Dendritic cell treated with granulocyte-macrophage colony-stimulating factor and Interleukin-4, amounts not matched to agents 40 ng/mL and 50 ng/mL, for 4 days (primary cell): ENCODE measurements around the gene SH3RF1.
"Not testable (repeated sequence)": the region's sequence is repeated elsewhere in the genome, so short reads cannot be mapped to it uniquely, and the experiment has no call there.

Experiments
- H3K27ac Mint-ChIP-seq: one replicate; pipeline ENCODE4 v1.8.0; 2022; ENCODE audit warnings: mild to moderate bottlenecking, mixed read lengths
- H3K27me3 Mint-ChIP-seq: one replicate; pipeline ENCODE4 v1.8.0; 2022; ENCODE audit warnings: mild to moderate bottlenecking, mixed read lengths
- H3K36me3 Mint-ChIP-seq: one replicate; pipeline ENCODE4 v1.8.0; 2022; ENCODE audit warnings: low read depth, mixed read lengths
- H3K4me1 Mint-ChIP-seq: one replicate; pipeline ENCODE4 v1.8.0; 2022; ENCODE audit warnings: low read depth, mixed read lengths
- H3K4me3 Mint-ChIP-seq: one replicate; pipeline ENCODE4 v1.8.0; 2022; ENCODE audit warnings: mild to moderate bottlenecking, moderate library complexity, mixed read lengths
- H3K9me3 Mint-ChIP-seq: one replicate; pipeline ENCODE4 v1.8.0; 2022; ENCODE audit warnings: mixed read lengths
- intact Hi-C: fragments of 100-400 bp; cut with micrococcal nuclease; formaldehyde crosslinking; loops from one replicate; pipeline ENCODE4 v1.15.0; 2022

The SH3RF1 gene

DNA sequence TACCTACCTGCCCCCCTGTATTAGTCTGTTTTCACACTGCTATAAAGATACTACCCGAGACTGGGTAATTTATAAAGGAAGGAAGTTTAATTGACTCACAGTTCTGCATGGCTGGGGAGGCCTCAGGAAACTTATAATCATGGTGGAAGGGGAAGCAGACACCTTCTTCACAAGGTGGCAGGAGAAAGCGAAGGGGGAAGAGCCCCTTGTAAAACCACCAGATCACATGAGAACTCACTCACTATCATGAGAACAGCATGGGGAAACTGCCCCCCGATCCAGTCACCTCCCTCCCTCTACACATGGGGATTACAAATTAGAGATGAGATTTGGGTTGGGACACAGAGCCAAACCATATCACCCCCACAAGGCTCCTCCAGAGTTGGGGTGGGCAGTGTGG is 17.2 kb upstream of the SH3RF1 start:
- peaks cover 25% of the 10 kb centered on the region for H3K4me1 Mint-ChIP-seq
- H3K36me3 Mint-ChIP-seq, intact Hi-C loops, H3K9me3 Mint-ChIP-seq, H3K4me3 Mint-ChIP-seq, H3K27ac Mint-ChIP-seq, H3K27me3 Mint-ChIP-seq: not testable (repeated sequence)

DNA sequence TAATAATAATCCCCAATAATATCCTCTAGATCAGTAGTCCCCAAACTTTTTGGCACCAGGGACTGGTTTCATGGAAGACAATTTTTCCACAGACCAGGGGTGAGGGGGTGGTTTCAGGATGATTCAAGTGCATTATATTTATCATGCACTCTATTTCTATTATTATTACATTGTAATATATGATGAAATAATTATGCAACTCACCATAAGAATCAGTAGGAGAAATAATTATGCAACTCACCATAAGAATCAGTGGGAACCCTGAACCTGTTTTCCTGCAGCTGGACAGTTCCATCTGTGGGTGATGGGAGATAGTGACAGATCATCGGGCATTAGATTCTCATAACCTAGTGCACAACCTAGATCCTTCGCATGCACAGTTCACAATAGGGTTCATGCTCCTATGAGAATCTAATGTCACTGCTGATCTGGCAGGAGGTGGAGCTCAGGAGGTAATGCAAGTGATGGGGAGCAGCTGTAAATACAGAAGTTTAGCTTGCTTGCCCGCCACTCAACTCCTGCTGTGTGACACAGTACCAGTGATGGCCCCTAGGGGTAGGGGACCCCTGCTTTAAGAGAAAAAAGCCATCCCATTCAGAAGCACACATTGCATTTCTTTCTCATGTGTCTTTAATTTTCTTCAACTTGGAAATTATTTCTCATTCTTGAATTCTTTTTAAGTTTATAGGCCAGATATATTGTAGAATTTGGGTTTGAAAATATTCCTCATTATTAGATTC is 16.0 kb upstream of the SH3RF1 start:
- no peaks in the 10 kb centered on the region for H3K36me3 Mint-ChIP-seq
- no peaks in the 10 kb centered on the region for H3K27me3 Mint-ChIP-seq
- H3K27ac Mint-ChIP-seq: no peak overlapping the region
- H3K9me3 Mint-ChIP-seq: peaks cover 9% of the 10 kb centered on the region
- no peak overlapping the region for H3K4me3 Mint-ChIP-seq
- intact Hi-C loops: no loop called here
- peaks cover 16% of the 10 kb centered on the region for H3K4me1 Mint-ChIP-seq

DNA sequence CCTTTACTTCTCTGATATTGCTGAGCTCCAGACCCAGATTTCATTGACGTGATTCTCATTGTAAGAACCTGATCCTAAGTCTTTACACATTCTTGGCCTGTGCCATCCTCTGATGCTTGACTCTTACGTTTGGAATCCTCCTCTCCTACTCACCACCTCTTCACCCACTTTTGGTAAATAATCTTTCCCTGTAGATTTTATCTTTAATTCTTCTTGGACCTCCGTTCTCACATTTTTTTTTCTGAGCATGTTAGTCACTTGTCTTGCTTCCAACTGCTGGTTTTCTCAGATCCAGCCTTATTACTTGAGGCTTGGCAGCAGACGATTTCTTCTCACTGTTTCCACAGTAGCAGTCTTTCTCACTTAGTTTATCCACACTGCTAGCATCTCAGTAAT is 12.4 kb upstream of the SH3RF1 start:
- Mint-ChIP-seq H3K27me3 (no peaks in the 10 kb centered on the region), H3K36me3 (no peaks in the 10 kb centered on the region), H3K4me3 (no peak overlapping the region), H3K9me3 (peaks cover 6% of the 10 kb centered on the region), H3K4me1 (peaks cover 11% of the 10 kb centered on the region), H3K27ac (no peak overlapping the region)
- intact Hi-C loops: no loop called here

DNA sequence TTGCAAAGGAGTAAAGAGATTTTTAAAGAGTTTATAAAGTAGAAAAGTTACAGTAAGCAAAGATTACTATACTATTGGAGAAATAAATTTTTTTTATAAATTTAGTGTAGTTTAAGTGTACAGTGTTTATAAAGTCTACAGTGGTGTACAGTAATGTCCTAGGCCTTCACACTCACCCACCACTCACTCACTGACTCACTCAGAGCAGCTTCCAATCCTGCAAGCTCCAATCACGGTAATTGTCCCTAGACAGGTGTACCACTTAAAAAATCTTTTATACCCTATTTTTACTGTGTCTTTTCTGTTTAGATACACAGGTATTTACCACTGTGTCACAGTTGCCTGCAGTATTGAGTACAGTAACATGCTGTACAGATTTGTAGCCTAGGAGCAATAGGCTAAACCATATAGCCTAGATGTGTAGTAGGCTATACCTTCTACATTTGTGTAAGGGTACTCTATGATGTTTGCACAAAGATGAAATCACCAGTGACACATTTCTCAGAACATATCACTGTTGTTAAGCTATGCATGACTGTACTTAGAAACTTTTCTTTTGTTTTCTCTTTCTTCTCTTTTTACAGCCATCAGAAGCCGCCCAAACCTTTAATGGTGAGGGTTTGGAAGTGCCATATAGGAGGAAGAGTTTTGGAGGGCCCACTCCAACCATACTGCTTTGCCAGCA is 11.8 kb upstream of the SH3RF1 start:
- H3K4me3 Mint-ChIP-seq: no peak overlapping the region
- H3K36me3 Mint-ChIP-seq: no peaks in the 10 kb centered on the region
- peaks cover under 1% of the 10 kb centered on the region for H3K9me3 Mint-ChIP-seq
- H3K27me3 Mint-ChIP-seq: no peaks in the 10 kb centered on the region
- intact Hi-C loops: no loop called here
- H3K4me1 Mint-ChIP-seq: peaks cover 6% of the 10 kb centered on the region
- H3K27ac Mint-ChIP-seq: no peak overlapping the region

DNA sequence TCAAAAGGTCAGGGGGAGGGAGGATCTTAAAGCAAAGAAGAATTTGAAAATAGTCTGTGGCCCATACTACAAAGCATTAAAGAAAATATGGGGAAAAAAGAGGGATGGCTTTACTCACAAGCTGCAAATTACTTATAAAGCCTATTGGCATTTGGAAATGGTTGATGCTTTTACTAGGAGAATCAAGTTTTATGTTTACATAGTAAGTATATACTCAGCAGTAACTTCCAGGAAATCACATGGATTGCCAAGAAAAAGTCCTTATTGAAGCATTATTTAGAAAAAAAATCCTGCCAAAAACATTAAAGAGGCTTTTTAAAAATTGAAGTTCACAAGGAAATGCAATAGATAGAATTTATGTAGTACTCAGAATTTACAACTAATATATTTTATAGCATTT is 8.4 kb upstream of the SH3RF1 start:
- Mint-ChIP-seq H3K27ac (no peak overlapping the region), H3K4me3 (no peak overlapping the region), H3K36me3 (no peaks in the 10 kb centered on the region), H3K9me3 (no peaks in the 10 kb centered on the region), H3K27me3 (peaks cover 2% of the 10 kb centered on the region), H3K4me1 (peaks cover 11% of the 10 kb centered on the region)
- intact Hi-C loops: loop anchor here (10.0 kb wide), 1 partner anchor 264 kb away; the partner anchor contains the start of gene CBR4

DNA sequence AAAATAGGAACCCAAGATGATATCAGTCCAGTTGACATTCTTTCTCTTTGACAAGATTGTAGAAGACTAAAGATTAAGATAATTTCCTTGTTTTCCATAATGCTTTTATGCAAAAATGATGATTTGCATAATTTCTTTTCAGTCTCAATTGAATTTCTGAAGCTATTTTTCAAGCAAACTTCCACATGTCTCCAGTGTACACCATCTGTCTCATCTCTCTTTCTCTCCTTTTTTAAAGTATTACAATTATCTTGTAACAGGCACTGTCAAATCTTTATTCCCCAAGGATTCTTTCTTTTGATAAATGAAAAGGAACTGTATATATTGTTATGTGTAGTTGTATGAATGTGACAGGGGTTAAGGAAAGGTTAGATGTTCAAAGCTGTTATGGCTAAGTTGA is 7.9 kb upstream of the SH3RF1 start:
- Mint-ChIP-seq H3K27ac (no peak overlapping the region), H3K9me3 (no peaks in the 10 kb centered on the region), H3K4me3 (no peak overlapping the region), H3K27me3 (peaks cover 2% of the 10 kb centered on the region), H3K4me1 (peaks cover 11% of the 10 kb centered on the region), H3K36me3 (no peaks in the 10 kb centered on the region)
- intact Hi-C loops: loop anchor here (10.0 kb wide), 1 partner anchor 264 kb away; the partner anchor contains the start of gene CBR4

DNA sequence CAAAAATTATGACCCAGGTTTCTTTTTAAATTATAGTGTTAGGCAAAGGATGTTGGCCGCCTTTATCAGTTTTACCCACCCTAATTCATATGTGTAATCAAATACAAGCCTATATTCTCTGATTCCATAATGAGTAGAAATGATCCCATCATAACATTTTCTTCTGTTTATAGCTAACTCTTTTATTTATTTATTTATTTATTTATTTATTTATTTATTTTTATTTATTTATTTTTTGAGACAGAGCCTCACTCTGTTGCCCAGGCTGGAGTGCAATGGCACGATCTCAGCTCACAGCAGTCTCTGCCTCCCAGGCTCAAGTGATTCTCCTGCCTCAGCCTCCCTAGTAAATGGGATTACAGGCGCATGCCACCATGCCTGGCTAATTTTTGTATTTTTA is 7.1 kb upstream of the SH3RF1 start:
- peaks cover 11% of the 10 kb centered on the region for H3K4me1 Mint-ChIP-seq
- not testable (repeated sequence) for H3K27me3 Mint-ChIP-seq, H3K36me3 Mint-ChIP-seq, H3K4me3 Mint-ChIP-seq, H3K9me3 Mint-ChIP-seq, H3K27ac Mint-ChIP-seq
- intact Hi-C loops: loop anchor here (10.0 kb wide), 1 partner anchor 263 kb away; the partner anchor contains the start of gene CBR4

DNA sequence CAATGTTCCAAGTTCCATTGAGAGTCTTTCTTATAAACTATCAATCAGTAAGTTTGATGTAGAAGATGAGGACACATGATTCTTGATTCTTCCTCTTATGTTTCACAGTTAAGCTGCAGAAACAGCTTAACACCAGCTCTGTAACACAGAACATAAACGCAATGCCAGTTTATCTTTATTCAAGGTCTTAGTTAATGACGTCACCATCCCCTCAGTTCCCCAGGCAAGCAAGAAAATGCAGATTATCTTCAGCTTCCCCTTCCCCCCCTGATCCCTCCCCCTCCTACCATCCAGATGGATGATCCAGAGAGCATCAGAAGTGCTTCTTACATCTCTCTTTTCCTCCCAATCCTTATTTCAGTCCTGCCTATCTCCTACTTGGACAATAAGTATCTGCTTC is 4.4 kb upstream of the SH3RF1 start:
- H3K4me1 Mint-ChIP-seq: peaks cover 18% of the 10 kb centered on the region
- no peaks in the 10 kb centered on the region for H3K36me3 Mint-ChIP-seq
- no peaks in the 10 kb centered on the region for H3K9me3 Mint-ChIP-seq
- H3K4me3 Mint-ChIP-seq: no peak overlapping the region
- H3K27ac Mint-ChIP-seq: no peak overlapping the region
- peaks cover 10% of the 10 kb centered on the region for H3K27me3 Mint-ChIP-seq
- intact Hi-C loops: loop anchor here (10.0 kb wide), 1 partner anchor 260 kb away; the partner anchor contains the start of gene CBR4

DNA sequence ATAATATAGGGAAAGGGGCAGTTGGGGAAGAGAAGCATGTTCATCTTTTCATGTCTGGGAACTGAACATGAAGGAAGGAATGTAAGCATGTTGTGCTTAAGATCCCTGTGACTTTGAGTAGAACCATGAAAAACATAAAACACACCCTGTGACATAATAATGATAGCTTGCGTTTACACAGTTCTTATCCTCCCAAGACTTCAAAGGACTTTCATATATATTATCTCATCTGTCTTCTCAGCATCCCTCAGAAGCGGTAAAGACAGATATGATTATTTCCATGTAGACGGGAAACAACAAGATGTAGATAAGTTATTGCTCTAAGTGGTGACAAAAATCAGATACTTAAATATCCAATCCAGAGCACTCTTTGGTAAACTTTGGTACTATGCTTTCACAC is 3.3 kb upstream of the SH3RF1 start:
- Mint-ChIP-seq H3K4me3 (no peak overlapping the region), H3K27me3 (peaks cover 11% of the 10 kb centered on the region), H3K36me3 (no peaks in the 10 kb centered on the region), H3K27ac (no peak overlapping the region), H3K9me3 (no peaks in the 10 kb centered on the region), H3K4me1 (peaks cover 27% of the 10 kb centered on the region)
- intact Hi-C loops: loop anchor here (10.0 kb wide), 1 partner anchor 259 kb away; the partner anchor contains the start of gene CBR4

DNA sequence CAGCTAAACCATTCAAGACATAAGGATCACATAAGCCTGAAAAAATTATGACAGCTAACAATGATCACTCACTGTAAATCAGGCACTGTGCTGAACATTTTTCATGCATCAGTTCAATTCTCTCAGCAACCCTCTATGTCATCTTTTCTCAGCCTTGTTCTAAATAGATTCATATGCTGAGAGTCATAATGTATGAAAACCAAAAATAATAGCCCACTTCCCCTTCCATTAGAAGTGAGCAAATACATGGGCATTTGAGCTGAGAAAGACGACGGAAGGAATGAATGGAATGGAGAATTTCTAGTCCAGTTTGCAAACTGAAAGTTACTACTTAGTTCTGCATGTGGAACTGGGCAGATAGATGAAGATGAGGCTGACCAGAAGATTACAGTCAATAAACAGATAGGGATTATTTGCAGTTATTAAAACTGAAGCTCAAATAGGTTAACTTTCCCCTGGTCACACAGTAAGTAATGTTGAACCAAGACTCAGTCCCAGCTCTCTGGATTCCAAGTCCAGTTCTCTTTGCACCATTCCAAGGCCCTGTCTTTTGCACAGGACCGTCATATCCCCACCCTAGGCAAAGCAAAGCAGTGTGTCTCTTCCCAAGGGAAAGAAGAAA is 1.6 kb upstream of the SH3RF1 start:
- H3K27me3 Mint-ChIP-seq: peaks cover 15% of the 10 kb centered on the region
- H3K27ac Mint-ChIP-seq: no peak overlapping the region
- no peaks in the 10 kb centered on the region for H3K36me3 Mint-ChIP-seq
- H3K4me3 Mint-ChIP-seq: no peak overlapping the region
- H3K9me3 Mint-ChIP-seq: no peaks in the 10 kb centered on the region
- H3K4me1 Mint-ChIP-seq: peaks cover 31% of the 10 kb centered on the region
- intact Hi-C loops: loop anchor here (10.0 kb wide), 1 partner anchor 258 kb away; the partner anchor contains the start of gene CBR4

DNA sequence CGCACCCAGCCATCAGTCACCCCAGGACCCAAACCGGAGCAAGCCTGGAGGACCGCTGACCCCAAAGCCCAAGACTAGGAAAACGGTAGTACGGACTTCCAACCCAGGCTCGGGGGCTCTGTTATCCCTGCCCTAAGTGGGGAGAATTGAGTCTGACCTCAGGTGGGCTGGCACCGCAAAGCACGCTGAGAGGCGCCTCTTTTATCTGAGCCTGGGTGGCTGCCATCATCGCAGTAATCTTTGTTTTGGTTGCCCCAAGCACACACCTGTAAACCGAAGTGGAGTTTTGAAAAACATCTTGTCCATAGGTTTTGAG is 894 bp upstream of the SH3RF1 start:
- Mint-ChIP-seq H3K4me1 (peaks cover 31% of the 10 kb centered on the region), H3K27ac (peak overlapping the region; percentile 63), H3K36me3 (no peaks in the 10 kb centered on the region), H3K9me3 (no peaks in the 10 kb centered on the region), H3K27me3 (peaks cover 15% of the 10 kb centered on the region), H3K4me3 (peak overlapping the region; percentile 84)
- intact Hi-C loops: loop anchor here (10.0 kb wide), 1 partner anchor 257 kb away; the partner anchor contains the start of gene CBR4

DNA sequence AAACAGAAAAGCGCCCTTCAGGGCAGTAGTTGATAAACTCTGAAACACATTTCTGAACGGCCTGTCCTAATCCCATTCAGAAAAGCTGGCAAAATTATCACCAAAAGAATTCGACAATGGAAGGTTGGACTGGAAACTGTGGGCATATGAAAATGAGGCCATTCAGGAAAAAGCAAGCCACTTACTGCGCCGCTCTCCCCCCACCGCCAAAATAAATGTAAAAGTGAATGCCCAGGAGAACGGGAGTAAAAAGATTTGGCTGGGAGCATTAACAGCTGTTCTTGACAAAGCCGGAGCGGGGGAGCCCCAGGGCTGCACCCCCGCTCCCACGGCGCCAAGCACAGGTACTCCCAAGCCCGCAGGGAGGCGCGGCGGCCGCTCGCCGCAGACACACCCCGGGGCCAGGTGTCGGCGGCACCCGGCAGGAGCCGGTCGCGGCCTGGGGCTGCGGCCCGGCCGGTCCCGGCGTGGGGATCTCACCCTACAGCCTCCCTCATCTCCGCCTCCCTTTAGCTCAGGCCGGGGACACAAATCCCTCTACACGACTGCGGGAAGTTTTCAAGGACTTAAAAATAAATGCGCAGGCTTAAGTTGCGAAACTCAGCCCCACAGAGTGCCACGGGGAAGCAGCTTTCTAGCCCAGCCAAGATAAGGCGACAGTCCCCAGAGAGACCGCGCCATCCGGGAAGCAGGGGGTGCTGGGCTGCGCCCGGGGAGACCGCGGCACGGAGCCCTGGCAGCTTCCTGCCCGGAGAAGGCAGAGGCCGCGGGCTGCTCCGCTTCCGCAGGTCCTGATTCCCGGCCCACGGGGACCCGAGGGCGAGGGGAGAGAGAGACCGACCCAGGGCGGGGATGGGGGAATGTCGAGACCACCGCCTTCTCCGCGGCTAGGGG is 593 bp downstream of the SH3RF1 start:
- Mint-ChIP-seq H3K36me3 (no peaks in the 10 kb centered on the region), H3K4me1 (peaks cover 27% of the 10 kb centered on the region), H3K27ac (peak overlapping the region; percentile 63), H3K27me3 (peaks cover 15% of the 10 kb centered on the region), H3K4me3 (peak overlapping the region; percentile 84), H3K9me3 (no peaks in the 10 kb centered on the region)
- intact Hi-C loops: loop anchor here (10.0 kb wide), 1 partner anchor 255 kb away; the partner anchor contains the start of gene CBR4

DNA sequence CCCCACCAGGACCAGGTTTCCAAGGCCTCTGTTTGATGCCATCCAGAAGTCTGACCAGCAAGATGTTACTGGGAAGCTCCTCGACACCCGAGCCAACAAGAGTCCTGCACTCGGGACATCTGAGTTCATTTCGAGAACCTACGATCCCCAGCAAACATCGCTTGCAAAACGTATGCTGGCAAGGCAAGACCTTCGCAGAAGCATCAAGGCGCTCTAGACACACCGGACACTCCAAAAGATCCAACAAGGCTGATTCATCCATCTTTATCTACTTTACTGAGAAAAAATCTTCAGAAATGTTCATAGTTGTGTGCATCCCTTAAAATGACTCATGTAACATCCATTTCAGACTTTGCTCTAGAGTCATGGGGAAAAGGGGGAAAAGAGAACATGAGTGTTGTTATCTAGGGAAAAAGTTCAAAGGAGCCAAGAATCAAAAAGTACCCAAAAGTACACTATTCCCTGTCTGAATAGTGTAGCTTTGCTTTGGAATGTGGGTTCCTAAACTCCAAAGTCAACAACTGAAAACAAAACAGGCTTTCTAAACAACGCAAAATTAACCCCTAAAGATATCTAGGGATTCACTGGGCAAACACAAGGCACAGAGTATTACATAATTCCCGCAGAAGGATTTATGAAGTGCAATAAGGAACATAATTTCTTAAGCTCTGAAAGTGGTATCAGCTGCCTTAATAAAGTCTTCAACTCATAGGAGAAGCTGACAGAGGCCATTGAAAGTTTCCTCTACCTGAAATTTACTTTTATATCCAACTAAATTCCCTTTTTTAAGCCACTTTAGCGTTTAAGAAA is 1.6 kb downstream of the SH3RF1 start:
- intact Hi-C loops: no loop called here
- Mint-ChIP-seq H3K4me3 (peak overlapping the region; percentile 84), H3K27ac (no peak overlapping the region), H3K9me3 (no peaks in the 10 kb centered on the region), H3K4me1 (peaks cover 20% of the 10 kb centered on the region), H3K36me3 (no peaks in the 10 kb centered on the region), H3K27me3 (peaks cover 13% of the 10 kb centered on the region)
